DMS 273 (cell line): ENCODE data around the gene IL24.
A peak's percentile ranks its signal among the peaks of the same experiment; 100 is the strongest.
"Not testable (repeated sequence)": the region's sequence is repeated elsewhere in the genome, so short reads cannot be mapped to it uniquely, and the experiment has no call there.

Source experiments
- DNase-seq: peaks from one replicate; lab custom pipeline; 2025; ENCODE audit not compliant: unreplicated experiment; lab: John Stamatoyannopoulos, UW

IL24 gene

GRCh38 chr1:206923961-206924557 is 26.8 kb downstream of the IL24 start:
- not testable (repeated sequence) for DNase-seq

GRCh38 chr1:206924592-206925105 is 27.4 kb downstream of the IL24 start:
- DNase-seq, result no peak

- DNase-seq, result peak; percentile 20
Observed at GRCh38 chr1:206925106-206925736, 28.0 kb downstream of the IL24 start.

GRCh38 chr1:206926286-206926685 is 29.0 kb downstream of the IL24 start:
- DNase-seq, result no peak

GRCh38 chr1:206929524-206929923 is 32.3 kb downstream of the IL24 start:
- DNase-seq, result no peak

- no peak for DNase-seq
Observed at GRCh38 chr1:206930210-206930798, 33.1 kb downstream of the IL24 start.

- DNase-seq, result peak; percentile 10
Observed at GRCh38 chr1:206931709-206932108, 34.5 kb downstream of the IL24 start.

- no peak for DNase-seq
Observed at GRCh38 chr1:206932177-206932576, 34.9 kb downstream of the IL24 start.

GRCh38 chr1:206933333-206933945 is 36.2 kb downstream of the IL24 start:
- DNase-seq, result peak; percentile 51

GRCh38 chr1:206935491-206936067 is 38.3 kb downstream of the IL24 start:
- peak; percentile 68 for DNase-seq

GRCh38 chr1:206937425-206937824 is 40.2 kb downstream of the IL24 start:
- DNase-seq, result no peak

- DNase-seq, result no peak
Observed at GRCh38 chr1:206939131-206939530, 41.9 kb downstream of the IL24 start.

- no peak for DNase-seq
Observed at GRCh38 chr1:206939841-206940587, 42.8 kb downstream of the IL24 start.

- DNase-seq, result no peak
Observed at GRCh38 chr1:206940588-206940936, 43.3 kb downstream of the IL24 start.

GRCh38 chr1:206941766-206942418 is 44.6 kb downstream of the IL24 start:
- DNase-seq, result no peak

- DNase-seq, result no peak
Observed at GRCh38 chr1:206944703-206945102, 47.5 kb downstream of the IL24 start.

GRCh38 chr1:206945779-206946178 is 48.5 kb downstream of the IL24 start:
- no peak for DNase-seq

- DNase-seq, result no peak
Observed at GRCh38 chr1:206946261-206946660, 49.0 kb downstream of the IL24 start, which contains the start of gene PIGR. Gene PIGR, minus strand, starts transcription at chr1:206946466. Its CDS starts 5,935 bp downstream, at chr1:206940531.

- no peak for DNase-seq
Observed at GRCh38 chr1:206947255-206947654, 50.0 kb downstream of the IL24 start.

- DNase-seq, result no peak
Observed at GRCh38 chr1:206949208-206949607, 52.0 kb downstream of the IL24 start.
